Activated CD4-positive, CD25-positive, alpha-beta regulatory T cell treated with anti-CD3 and anti-CD28 coated beads, Interleukin-2, amount 50 U/mL, for 72 hours (primary cell): Measurements from ENCODE around the gene DDX10.

Experiments used
- DNase-seq: peaks from one replicate; pipeline ENCODE4 v3.0.0; 2021

The DDX10 gene

DNA sequence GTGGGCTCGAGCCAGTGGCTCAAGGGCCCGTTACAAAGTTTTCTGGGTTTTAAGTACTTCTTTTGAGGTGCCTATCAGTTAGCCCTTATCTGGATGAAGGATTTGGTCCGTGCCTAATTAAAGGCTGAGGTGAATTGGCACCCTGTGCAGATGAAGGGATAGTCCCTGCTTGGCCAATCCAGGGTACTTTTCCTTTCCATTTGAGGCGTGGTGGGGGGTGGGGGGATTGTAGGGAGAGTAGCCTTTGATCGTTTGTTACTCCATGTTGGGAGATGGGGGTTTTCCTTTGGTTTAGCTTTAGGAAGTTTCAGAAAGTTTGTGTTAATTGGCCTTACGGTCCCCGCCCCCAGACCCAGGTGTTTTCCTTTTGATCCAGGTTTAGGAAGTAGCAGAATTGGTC lies 170.8 kb downstream of the DDX10 start:
- DNase-seq = no peak

DNA sequence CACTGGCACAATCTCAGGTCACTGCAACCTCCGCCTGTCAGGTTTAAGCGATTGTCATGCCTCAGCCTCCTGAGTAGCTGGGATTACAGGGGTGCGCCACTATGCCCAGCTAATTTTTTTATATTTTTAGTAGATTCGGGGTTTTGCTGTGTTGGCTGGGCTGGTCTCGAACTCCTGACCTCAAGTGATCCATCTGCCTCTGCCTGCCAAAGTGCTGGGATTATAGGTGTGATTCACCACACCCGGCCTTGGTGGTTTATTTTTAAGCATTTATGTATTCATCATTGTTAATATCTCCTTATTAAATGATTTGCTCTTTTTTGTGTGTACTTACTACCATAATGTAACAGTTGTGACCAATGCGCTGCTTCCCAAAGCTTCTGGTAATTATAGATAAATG lies 171.7 kb downstream of the DDX10 start:
- DNase-seq = no peak

DNA sequence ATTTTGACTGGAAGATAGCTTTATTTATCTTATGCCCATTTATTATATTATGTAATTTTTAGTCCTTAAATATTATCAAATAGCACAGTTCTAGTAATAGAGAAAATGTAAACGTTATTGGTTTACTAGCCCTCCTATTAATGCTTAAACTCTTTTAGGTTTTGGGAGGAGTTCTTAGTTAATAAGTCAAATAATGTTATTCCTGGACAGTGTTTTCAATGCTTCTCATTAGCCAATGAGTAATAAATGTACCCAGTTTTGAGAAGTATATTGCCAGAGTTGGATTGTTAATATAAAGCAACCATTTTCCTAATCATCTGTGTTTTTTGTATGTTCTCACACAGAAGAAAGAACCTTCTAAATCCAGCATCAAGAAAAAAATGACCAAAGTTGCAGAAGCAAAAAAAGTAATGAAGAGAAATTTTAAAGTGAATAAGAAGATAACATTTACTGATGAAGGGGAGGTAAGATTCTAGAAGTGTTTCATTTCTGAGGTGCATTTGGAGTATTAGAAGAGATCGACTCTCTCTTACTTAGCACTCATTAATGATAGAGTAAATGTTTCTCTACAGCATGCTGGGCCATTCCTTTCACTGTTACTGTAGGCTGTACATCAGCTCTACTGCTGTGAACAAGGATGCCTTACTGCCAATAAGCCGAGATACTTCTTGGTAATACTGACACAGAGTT lies 173.4 kb downstream of the DDX10 start:
- DNase-seq = no peak

GRCh38 chr11:108838792-108839105 lies 173.9 kb downstream of the DDX10 start:
- DNase-seq = no peak

- DNase-seq = no peak
Observed at GRCh38 chr11:108846009-108846408, 181.1 kb downstream of the DDX10 start.

- no peak for DNase-seq
Observed at GRCh38 chr11:108847298-108847990, 182.6 kb downstream of the DDX10 start.

DNA sequence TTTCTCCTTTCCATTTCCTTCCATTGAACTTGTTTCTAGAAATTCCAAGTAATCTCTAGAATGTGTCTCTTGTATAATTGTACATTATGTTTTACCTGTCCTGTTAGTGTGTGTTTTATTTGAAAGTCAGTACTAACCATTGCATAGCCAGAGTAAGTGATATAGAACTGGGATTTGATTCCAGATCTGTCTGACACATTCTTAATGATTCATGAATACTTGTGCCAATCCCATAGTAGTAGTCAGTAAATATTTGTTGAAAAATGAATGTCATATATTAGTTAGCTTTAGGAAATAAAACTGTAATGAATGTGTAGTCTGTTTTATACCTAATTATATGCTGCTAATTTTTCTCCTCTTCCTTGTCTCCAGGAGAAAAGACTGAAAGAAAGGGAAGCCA lies 186.9 kb downstream of the DDX10 start:
- DNase-seq = no peak

- no peak for DNase-seq
Observed at GRCh38 chr11:108852701-108853100, 187.8 kb downstream of the DDX10 start.

DNA sequence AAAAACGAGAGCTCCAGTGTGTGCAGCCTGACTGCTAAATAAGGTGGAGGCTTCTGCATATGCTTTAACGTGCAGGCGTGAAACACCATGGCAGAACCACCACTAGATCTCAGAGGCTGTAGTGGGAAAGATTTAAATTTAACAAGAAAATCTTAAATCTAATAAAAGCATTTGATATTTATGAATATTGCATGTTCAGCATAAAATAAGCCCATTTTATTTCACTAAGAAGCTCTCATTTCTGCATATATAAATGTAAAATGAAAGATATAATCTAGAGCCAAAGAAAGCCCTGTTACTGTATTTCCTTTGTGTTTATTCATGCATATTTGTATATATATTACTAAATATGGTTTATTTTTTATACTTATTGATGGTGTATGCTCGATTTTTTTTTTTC lies 188.3 kb downstream of the DDX10 start:
- DNase-seq = no peak

GRCh38 chr11:108853864-108854263 lies 189.0 kb downstream of the DDX10 start:
- DNase-seq = no peak

DNA sequence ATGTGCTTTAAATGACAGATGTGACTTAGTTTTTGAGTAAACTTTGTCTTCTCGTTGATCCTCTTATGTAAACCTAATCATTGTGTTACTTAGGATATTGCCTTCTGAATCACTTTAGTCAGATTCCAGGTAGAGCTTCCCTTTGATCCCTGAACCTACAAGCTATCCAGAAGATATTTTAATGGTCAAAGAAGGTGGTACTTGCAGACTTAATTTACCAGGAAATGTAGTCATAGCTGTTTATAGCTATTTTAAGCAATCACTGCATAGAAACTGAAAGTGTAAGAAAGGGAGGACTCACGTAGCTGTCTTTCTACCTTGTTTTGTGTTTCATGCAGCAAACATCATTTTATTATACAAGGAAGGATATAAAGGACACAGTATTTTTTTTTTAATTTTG lies 189.5 kb downstream of the DDX10 start:
- no peak for DNase-seq

DNA sequence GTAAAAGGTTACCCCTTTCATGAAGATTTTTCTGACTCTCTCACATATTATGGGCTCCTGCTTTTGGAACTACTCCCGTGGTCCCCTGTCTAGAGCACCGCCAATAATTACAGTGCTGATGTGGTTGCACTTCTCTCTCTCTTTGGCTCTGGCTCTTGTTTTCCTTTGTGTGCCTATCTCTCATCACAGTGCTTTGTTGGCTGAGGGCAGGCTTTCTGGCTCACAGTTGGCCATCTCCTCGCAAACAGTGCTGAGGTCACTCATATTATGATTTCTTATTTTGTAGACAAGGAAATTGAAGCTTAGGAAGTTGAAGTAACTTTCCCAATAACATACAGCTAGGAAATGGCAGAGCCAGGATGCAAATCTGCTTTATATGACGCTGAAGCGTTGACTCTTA lies 192.5 kb downstream of the DDX10 start:
- DNase-seq = no peak

GRCh38 chr11:108858622-108859021 lies 193.8 kb downstream of the DDX10 start:
- DNase-seq = no peak

DNA sequence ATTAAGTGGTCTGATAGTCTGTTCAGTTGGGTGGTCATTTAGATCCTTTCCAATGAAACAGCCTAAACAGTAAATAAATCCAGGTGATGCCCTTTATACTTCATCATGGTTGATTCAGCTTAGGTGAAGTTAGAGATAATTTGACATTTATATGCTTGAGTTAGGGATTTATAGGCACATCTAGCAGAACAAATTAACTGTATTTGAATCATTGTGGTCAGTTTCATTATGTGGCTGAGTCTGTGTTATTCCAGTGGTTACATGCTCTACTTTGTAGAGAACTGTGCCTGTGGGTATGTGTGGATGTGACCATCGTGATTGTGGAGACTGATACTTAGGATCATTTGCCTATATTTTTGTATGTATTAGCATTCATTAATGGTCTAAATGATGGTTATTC lies 194.6 kb downstream of the DDX10 start:
- no peak for DNase-seq

GRCh38 chr11:108863528-108863927 lies 198.7 kb downstream of the DDX10 start:
- DNase-seq = no peak

GRCh38 chr11:108865406-108865805 lies 200.5 kb downstream of the DDX10 start:
- no peak for DNase-seq

DNA sequence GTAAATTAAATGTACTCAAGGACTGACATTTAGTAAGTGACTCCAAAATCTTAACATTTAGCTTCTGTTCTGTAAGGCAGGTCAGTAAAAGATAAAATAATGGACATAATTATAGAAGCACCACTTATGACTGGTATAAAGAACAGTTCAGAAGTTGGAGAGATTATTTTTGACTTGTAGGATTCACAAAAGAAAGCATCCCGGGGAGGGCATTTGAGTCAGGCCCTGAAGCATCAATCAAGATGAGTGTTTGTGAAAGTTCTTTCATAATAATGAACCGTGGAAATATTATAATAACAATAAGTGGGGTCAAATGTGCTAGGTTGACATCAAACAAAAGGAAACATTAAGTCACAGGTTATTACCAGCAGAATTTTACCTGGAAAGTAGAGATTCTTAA lies 201.9 kb downstream of the DDX10 start:
- DNase-seq = no peak

GRCh38 chr11:108870373-108871020 lies 205.6 kb downstream of the DDX10 start:
- DNase-seq = no peak

DNA sequence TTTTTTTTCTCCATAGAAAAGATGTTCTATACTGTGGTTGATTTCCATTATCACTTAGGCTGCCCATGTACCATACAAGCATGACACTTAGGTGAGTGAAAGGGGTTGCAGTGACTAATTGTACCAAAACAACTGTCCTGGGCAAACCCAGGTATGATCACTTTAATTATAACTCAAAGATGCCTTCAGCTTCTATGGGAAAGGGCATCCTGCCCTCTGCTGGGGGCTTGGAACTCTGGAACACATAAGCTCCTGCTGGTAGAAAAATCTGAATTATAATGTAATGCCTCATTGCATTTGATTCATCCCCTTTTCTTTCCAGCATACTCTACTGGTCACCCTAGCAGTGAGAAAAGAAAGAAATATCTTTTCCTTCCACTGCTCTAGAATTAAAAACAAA lies 206.3 kb downstream of the DDX10 start:
- no peak for DNase-seq

DNA sequence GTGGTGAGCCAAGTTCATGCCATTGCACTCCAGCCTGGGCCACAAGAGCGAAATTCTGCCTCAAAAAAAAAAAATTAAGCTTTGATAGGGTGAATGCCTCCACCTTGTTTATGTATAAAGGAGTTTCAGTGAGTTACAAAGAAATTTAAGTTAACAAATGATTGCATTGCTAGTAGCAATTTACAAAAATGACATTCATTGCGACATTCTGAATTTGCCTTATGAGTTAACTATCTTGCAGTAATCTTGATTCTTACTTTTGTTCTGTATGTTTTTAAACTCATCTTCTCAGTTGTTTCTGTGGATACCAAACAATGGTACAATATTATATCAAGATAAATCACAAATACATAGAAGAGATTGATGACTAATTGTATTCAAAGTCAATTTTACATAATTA lies 207.0 kb downstream of the DDX10 start:
- no peak for DNase-seq

DNA sequence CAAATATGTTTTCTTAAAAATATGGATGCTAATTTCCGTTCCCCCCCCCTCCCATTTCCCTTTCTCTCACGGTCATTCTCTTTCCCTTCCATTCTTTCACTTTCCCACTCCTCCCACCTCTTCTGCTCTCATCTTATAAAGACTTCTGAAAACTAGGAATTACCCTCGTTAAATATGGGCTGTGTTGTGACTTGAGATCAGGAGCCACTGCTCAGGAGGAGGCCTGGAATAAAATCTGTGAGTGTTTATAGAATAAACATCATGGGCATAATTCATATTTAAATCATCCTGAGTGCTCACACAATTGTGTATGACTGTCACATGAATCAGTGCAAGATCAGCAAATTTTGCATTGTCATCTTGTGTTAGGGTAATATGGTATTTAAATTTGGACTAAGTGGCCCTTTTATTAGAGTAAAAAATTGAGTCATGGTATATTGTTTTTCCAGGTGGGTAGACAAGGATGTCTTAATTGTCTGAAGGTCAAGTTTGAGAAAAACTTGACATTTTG lies 208.0 kb downstream of the DDX10 start:
- no peak for DNase-seq

- no peak for DNase-seq
Observed at GRCh38 chr11:108873310-108873709, 208.4 kb downstream of the DDX10 start.

DNA sequence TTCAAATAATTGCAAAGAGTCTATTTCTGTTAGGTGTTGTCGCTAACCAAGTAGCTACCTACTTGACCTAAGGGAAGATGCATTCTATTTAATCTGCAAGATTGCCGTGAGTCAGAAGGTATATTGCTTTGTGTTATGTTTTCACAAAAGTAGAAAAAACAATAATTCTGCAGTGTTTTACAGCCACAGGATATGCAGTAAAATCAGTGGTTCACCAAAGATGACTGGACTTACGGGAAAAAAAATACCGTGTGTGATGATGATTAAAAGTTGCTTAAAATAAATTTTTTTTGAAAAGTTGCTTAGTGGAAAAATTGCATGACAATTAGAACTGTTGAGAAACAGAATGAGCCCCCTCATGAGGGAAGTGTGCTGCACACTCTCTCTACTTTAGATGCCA lies 209.1 kb downstream of the DDX10 start:
- no peak for DNase-seq

GRCh38 chr11:108875134-108875533 lies 210.3 kb downstream of the DDX10 start:
- DNase-seq = no peak
